ENCODE results near the gene GSAP.

Gene GSAP

GRCh38 chr7:77326131-77326530 is 90.0 kb downstream of the GSAP start:
- no peak for DNase-seq

GRCh38 chr7:77321300-77321699 is 94.8 kb downstream of the GSAP start:
- no peak for DNase-seq

GRCh38 chr7:77320714-77321113 is 95.4 kb downstream of the GSAP start:
- DNase-seq: no peak

GRCh38 chr7:77320137-77320536 is 96.0 kb downstream of the GSAP start:
- DNase-seq: no peak

- DNase-seq: no peak
Observed at GRCh38 chr7:77318019-77318418, 98.1 kb downstream of the GSAP start.

GRCh38 chr7:77316219-77316978 is 99.8 kb downstream of the GSAP start:
- DNase-seq: no peak

- DNase-seq: no peak
Observed at GRCh38 chr7:77315182-77315591, 101.0 kb downstream of the GSAP start.

GRCh38 chr7:77313876-77314480 is 102.2 kb downstream of the GSAP start:
- DNase-seq: no peak

- no peak for DNase-seq
Observed at GRCh38 chr7:77313085-77313484, 103.1 kb downstream of the GSAP start.

- DNase-seq: no peak
Observed at GRCh38 chr7:77310982-77311381, 105.2 kb downstream of the GSAP start.

GRCh38 chr7:77309714-77310220 is 106.4 kb downstream of the GSAP start:
- no peak for DNase-seq

GRCh38 chr7:77308792-77309191 is 107.4 kb downstream of the GSAP start:
- DNase-seq: no peak

- no peak for DNase-seq
Observed at GRCh38 chr7:77306231-77307067, 109.7 kb downstream of the GSAP start.

GRCh38 chr7:77295549-77295948 is 120.6 kb downstream of the GSAP start:
- no peak for DNase-seq

- DNase-seq: no peak
Observed at GRCh38 chr7:77293046-77293445, 123.1 kb downstream of the GSAP start.

GRCh38 chr7:77290425-77290824 is 125.7 kb downstream of the GSAP start:
- DNase-seq: no peak

- no peak for DNase-seq
Observed at GRCh38 chr7:77289387-77289786, 126.8 kb downstream of the GSAP start.

GRCh38 chr7:77288676-77289320 is 127.4 kb downstream of the GSAP start:
- DNase-seq: no peak

GRCh38 chr7:77284616-77285015 is 131.5 kb downstream of the GSAP start:
- DNase-seq: no peak

- DNase-seq: no peak
Observed at GRCh38 chr7:77284005-77284404, 132.1 kb downstream of the GSAP start.

GRCh38 chr7:77282897-77283296 is 133.3 kb downstream of the GSAP start:
- no peak for DNase-seq

- no peak for DNase-seq
Observed at GRCh38 chr7:77281780-77282478, 134.2 kb downstream of the GSAP start.

All from HCEC 1CT (cell line).